ENCODE data around the gene NECTIN4.
A peak's percentile ranks its signal among the peaks of the same experiment; 100 is the strongest.

The NECTIN4 gene

DNA sequence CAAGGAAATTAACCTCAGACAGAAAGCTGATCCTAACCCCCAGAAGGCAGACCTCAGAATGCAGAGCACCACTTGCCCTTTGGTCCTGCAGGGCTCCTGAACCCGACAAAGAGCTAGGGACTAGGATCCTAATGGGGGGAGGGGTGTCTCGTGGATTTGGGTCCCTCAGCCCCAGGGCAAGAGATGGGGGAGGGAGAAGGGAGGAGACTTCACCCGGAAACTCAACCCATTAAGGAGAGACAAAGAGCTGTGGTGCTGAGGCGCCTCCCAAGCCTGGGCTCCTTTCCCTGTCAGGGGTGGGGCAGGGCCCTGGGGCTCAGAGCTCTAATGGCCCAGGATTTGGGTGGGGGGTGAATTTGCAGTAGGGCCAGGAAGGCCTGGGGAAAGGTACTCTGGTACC is 2.9 kb downstream of the NECTIN4 start:
- no peak overlapping the region for H4K8ac ChIP-seq (ENCODE audit: low read length)
- no peak overlapping the region for H2AK5ac ChIP-seq (ENCODE audit: low read length, severe bottlenecking)
- DNase-seq: no peak
- H2AFZ ChIP-seq (ENCODE audit: low read depth, low read length): no peak overlapping the region
- H3K9me3 ChIP-seq (ENCODE audit: control insufficient read depth, low read length): no peaks in the 10 kb centered on the region
- H3K4ac ChIP-seq (ENCODE audit: low read depth in 1 of 2, low read length in 2 of 2): peak overlapping the region in 1 of 2 experiments; percentile 13
- no peak overlapping the region for H2BK12ac ChIP-seq (ENCODE audit: low read length in 2 of 2)
- H3K4me2 ChIP-seq (ENCODE audit: low read length, poor library complexity, severe bottlenecking): no peak overlapping the region
- no peak overlapping the region for H3K4me3 ChIP-seq (ENCODE audit: insufficient read depth in 1 of 2, low read depth in 1 of 2, low read length in 2 of 2)
- H2BK5ac ChIP-seq (ENCODE audit: low read depth, low read length, poor library complexity, severe bottlenecking): no peak overlapping the region
- H3K27me3 ChIP-seq (ENCODE audit: control insufficient read depth in 1 of 2, insufficient read depth in 1 of 2, low read length in 2 of 2): no peaks in the 10 kb centered on the region
- H3K18ac ChIP-seq (ENCODE audit: low read depth in 1 of 2, low read length in 2 of 2): no peak overlapping the region
- no peak overlapping the region for H2BK120ac ChIP-seq (ENCODE audit: low read depth, low read length)
- WGBS: 69% methylated on average over 4 of the region's 4 CpGs
- H3K27ac ChIP-seq (ENCODE audit: low read length, poor library complexity, severe bottlenecking): no peak overlapping the region
- no peak overlapping the region for H3K23ac ChIP-seq (ENCODE audit: low read length in 2 of 2)
- no peak overlapping the region for H3K14ac ChIP-seq (ENCODE audit: low read length in 2 of 2)
- H4K91ac ChIP-seq (ENCODE audit: low read length): no peak overlapping the region
- peaks cover 26% of the 10 kb centered on the region for H3K4me1 ChIP-seq (ENCODE audit: control insufficient read depth, insufficient read depth, low read depth, low read length)
- no peaks in the 10 kb centered on the region for H3K79me1 ChIP-seq (replicated peaks; ENCODE audit: low read length, poor library complexity, severe bottlenecking)
- H2BK15ac ChIP-seq (ENCODE audit: low read depth, poor library complexity, severe bottlenecking): no peak overlapping the region
- no peak overlapping the region for H3K9ac ChIP-seq (ENCODE audit: low read length)
- no peaks in the 10 kb centered on the region for H3K36me3 ChIP-seq (ENCODE audit: control insufficient read depth in 1 of 2, insufficient read depth in 2 of 2, low read depth in 1 of 2, low read length in 2 of 2)

DNA sequence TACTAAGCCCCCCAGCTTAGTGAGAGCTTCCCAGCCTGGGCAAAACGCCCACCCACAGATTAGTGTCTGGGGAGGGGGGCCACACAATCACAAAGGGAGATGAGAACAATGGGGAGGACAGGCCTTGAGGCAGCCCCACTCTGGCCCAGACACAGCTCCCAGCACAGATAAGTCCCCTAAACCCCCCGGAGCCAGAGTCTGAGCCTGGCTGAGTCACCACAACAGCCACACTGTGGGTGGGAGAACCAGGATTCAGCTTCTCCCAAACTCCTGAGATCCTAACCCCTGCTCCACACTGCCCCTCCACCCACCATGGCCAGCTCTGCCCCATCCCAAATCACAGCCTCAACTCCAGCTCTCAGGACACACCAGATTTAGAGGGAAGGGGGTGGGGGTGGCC is 4.2 kb downstream of the NECTIN4 start:
- peak overlapping the region in 1 of 2 experiments; percentile 28 for H3K18ac ChIP-seq (ENCODE audit: low read depth in 1 of 2, low read length in 2 of 2)
- peak overlapping the region; percentile 27 for H4K8ac ChIP-seq (ENCODE audit: low read length)
- H3K27ac ChIP-seq (ENCODE audit: low read length, poor library complexity, severe bottlenecking): no peak overlapping the region
- DNase-seq: peak; percentile 51
- H2BK15ac ChIP-seq (ENCODE audit: low read depth, poor library complexity, severe bottlenecking): no peak overlapping the region
- no peak overlapping the region for H3K4me2 ChIP-seq (ENCODE audit: low read length, poor library complexity, severe bottlenecking)
- H3K4ac ChIP-seq (ENCODE audit: low read depth in 1 of 2, low read length in 2 of 2): no peak overlapping the region
- H3K9me3 ChIP-seq (ENCODE audit: control insufficient read depth, low read length): no peaks in the 10 kb centered on the region
- H3K79me1 ChIP-seq (replicated peaks; ENCODE audit: low read length, poor library complexity, severe bottlenecking): no peaks in the 10 kb centered on the region
- H3K9ac ChIP-seq (ENCODE audit: low read length): peak overlapping the region; percentile 16
- no peaks in the 10 kb centered on the region for H3K27me3 ChIP-seq (ENCODE audit: control insufficient read depth in 1 of 2, insufficient read depth in 1 of 2, low read length in 2 of 2)
- 31% methylated on average over 1 of the region's 2 CpGs for WGBS
- H4K91ac ChIP-seq (ENCODE audit: low read length): no peak overlapping the region
- no peak overlapping the region for H2BK5ac ChIP-seq (ENCODE audit: low read depth, low read length, poor library complexity, severe bottlenecking)
- peaks cover 27% of the 10 kb centered on the region for H3K4me1 ChIP-seq (ENCODE audit: control insufficient read depth, insufficient read depth, low read depth, low read length)
- no peak overlapping the region for H3K4me3 ChIP-seq (ENCODE audit: insufficient read depth in 1 of 2, low read depth in 1 of 2, low read length in 2 of 2)
- H3K36me3 ChIP-seq (ENCODE audit: control insufficient read depth in 1 of 2, insufficient read depth in 2 of 2, low read depth in 1 of 2, low read length in 2 of 2): no peaks in the 10 kb centered on the region
- peak overlapping the region in 1 of 2 experiments; percentile 33 for H2BK12ac ChIP-seq (ENCODE audit: low read length in 2 of 2)
- no peak overlapping the region for H2AK5ac ChIP-seq (ENCODE audit: low read length, severe bottlenecking)
- peak overlapping the region; percentile 6 for H2BK120ac ChIP-seq (ENCODE audit: low read depth, low read length)
- H3K23ac ChIP-seq (ENCODE audit: low read length in 2 of 2): no peak overlapping the region
- H2AFZ ChIP-seq (ENCODE audit: low read depth, low read length): no peak overlapping the region
- H3K14ac ChIP-seq (ENCODE audit: low read length in 2 of 2): no peak overlapping the region

DNA sequence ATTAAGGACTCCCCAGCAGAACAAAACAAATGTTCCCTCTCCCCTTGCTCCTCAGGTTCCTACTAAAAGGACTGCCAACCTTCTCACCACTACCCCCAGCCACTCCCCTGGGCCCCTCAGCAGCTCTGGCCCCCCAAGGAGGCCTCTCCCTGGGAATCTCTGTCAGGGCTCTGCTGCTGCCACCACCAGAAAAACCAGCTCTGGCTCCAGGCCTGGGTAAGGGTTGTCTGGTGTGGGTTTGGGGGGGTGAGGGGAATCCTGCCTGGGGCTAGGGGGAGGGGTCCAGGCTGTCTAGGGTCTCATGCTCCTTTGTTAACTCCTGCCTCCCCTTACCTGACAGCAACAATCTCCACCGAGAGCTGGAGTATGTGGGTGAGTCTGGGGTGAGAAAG is 4.8 kb downstream of the NECTIN4 start:
- Histone ChIP-seq H3K18ac (ENCODE audit: low read depth in 1 of 2, low read length in 2 of 2) (no peak overlapping the region), H2AK5ac (ENCODE audit: low read length, severe bottlenecking) (no peak overlapping the region), H4K8ac (ENCODE audit: low read length) (no peak overlapping the region), H3K36me3 (ENCODE audit: control insufficient read depth in 1 of 2, insufficient read depth in 2 of 2, low read depth in 1 of 2, low read length in 2 of 2) (no peaks in the 10 kb centered on the region), H3K9me3 (ENCODE audit: control insufficient read depth, low read length) (no peaks in the 10 kb centered on the region), H3K14ac (ENCODE audit: low read length in 2 of 2) (no peak overlapping the region), H2AFZ (ENCODE audit: low read depth, low read length) (no peak overlapping the region), H3K23ac (ENCODE audit: low read length in 2 of 2) (no peak overlapping the region), H3K4me1 (ENCODE audit: control insufficient read depth, insufficient read depth, low read depth, low read length) (peaks cover 27% of the 10 kb centered on the region), H2BK120ac (ENCODE audit: low read depth, low read length) (peak overlapping the region; percentile 82), H2BK12ac (ENCODE audit: low read length in 2 of 2) (no peak overlapping the region), H3K79me1 (replicated peaks; ENCODE audit: low read length, poor library complexity, severe bottlenecking) (no peaks in the 10 kb centered on the region), H3K9ac (ENCODE audit: low read length) (no peak overlapping the region), H3K4ac (ENCODE audit: low read depth in 1 of 2, low read length in 2 of 2) (no peak overlapping the region), H3K27ac (ENCODE audit: low read length, poor library complexity, severe bottlenecking) (no peak overlapping the region), H3K4me2 (ENCODE audit: low read length, poor library complexity, severe bottlenecking) (no peak overlapping the region), H2BK15ac (ENCODE audit: low read depth, poor library complexity, severe bottlenecking) (peak overlapping the region; percentile 2), H3K4me3 (ENCODE audit: insufficient read depth in 1 of 2, low read depth in 1 of 2, low read length in 2 of 2) (no peak overlapping the region), H3K27me3 (ENCODE audit: control insufficient read depth in 1 of 2, insufficient read depth in 1 of 2, low read length in 2 of 2) (no peaks in the 10 kb centered on the region), H4K91ac (ENCODE audit: low read length) (no peak overlapping the region), H2BK5ac (ENCODE audit: low read depth, low read length, poor library complexity, severe bottlenecking) (no peak overlapping the region)
- DNase-seq: no peak
- 100% methylated on average over 1 of the region's 1 CpG for WGBS

- Histone ChIP-seq H3K4me2 (ENCODE audit: low read length, poor library complexity, severe bottlenecking) (no peak overlapping the region), H3K18ac (ENCODE audit: low read depth in 1 of 2, low read length in 2 of 2) (peak overlapping the region; percentile 22 to 63), H3K4me3 (ENCODE audit: insufficient read depth in 1 of 2, low read depth in 1 of 2, low read length in 2 of 2) (no peak overlapping the region), H4K91ac (ENCODE audit: low read length) (peak overlapping the region; percentile 28), H3K4me1 (ENCODE audit: control insufficient read depth, insufficient read depth, low read depth, low read length) (peaks cover 26% of the 10 kb centered on the region), H2BK12ac (ENCODE audit: low read length in 2 of 2) (peak overlapping the region in 1 of 2 experiments; percentile 8), H2AK5ac (ENCODE audit: low read length, severe bottlenecking) (no peak overlapping the region), H3K14ac (ENCODE audit: low read length in 2 of 2) (no peak overlapping the region), H3K36me3 (ENCODE audit: control insufficient read depth in 1 of 2, insufficient read depth in 2 of 2, low read depth in 1 of 2, low read length in 2 of 2) (no peaks in the 10 kb centered on the region), H2BK15ac (ENCODE audit: low read depth, poor library complexity, severe bottlenecking) (peak overlapping the region; percentile 92), H4K8ac (ENCODE audit: low read length) (peak overlapping the region; percentile 91), H2BK120ac (ENCODE audit: low read depth, low read length) (peak overlapping the region; percentile 2), H2BK5ac (ENCODE audit: low read depth, low read length, poor library complexity, severe bottlenecking) (no peak overlapping the region), H3K27me3 (ENCODE audit: control insufficient read depth in 1 of 2, insufficient read depth in 1 of 2, low read length in 2 of 2) (no peaks in the 10 kb centered on the region), H3K4ac (ENCODE audit: low read depth in 1 of 2, low read length in 2 of 2) (peak overlapping the region in 1 of 2 experiments; percentile 9), H3K27ac (ENCODE audit: low read length, poor library complexity, severe bottlenecking) (no peak overlapping the region), H3K23ac (ENCODE audit: low read length in 2 of 2) (no peak overlapping the region), H2AFZ (ENCODE audit: low read depth, low read length) (peak overlapping the region; percentile 30), H3K9ac (ENCODE audit: low read length) (peak overlapping the region; percentile 86), H3K9me3 (ENCODE audit: control insufficient read depth, low read length) (no peaks in the 10 kb centered on the region), H3K79me1 (replicated peaks; ENCODE audit: low read length, poor library complexity, severe bottlenecking) (no peaks in the 10 kb centered on the region)
- WGBS: 78% methylated on average over 10 of the region's 10 CpGs
- peak; percentile 23 for DNase-seq
These were observed 5.4 kb downstream of the NECTIN4 start for GRCh38 chr1:161083748-161084596.
